ENCODE data around the gene MCAT. TPM values are rescaled to one million over a fixed set of nuclear protein-coding genes. Genes with fewer than 3 reads are reported as not detected.

The MCAT gene
- total RNA-seq, 1 experiment from 2014 or later: 67.9 TPM

GRCh38 chr22:43134553-43134952, 8.6 kb downstream of the MCAT start:
- in situ Hi-C loops (cut with HindIII; ENCODE audit: low pct_unique_long_range_greater_than_20kb, low sequenced_read_pairs): no loop called here
- no peak for DNase-seq (ENCODE audit: low read depth)

- DNase-seq (ENCODE audit: low read depth): no peak
- in situ Hi-C loops (cut with HindIII; ENCODE audit: low pct_unique_long_range_greater_than_20kb, low sequenced_read_pairs): no loop called here
These were observed 9.8 kb downstream of the MCAT start for GRCh38 chr22:43133401-43133800.

GRCh38 chr22:43131773-43132501, 11.3 kb downstream of the MCAT start:
- in situ Hi-C loops (cut with HindIII; ENCODE audit: low pct_unique_long_range_greater_than_20kb, low sequenced_read_pairs): no loop called here
- DNase-seq (ENCODE audit: low read depth): no peak

- no peak for DNase-seq (ENCODE audit: low read depth)
- in situ Hi-C loops (cut with HindIII; ENCODE audit: low pct_unique_long_range_greater_than_20kb, low sequenced_read_pairs): no loop called here
These were observed 13.5 kb downstream of the MCAT start for GRCh38 chr22:43129426-43130425.

- in situ Hi-C loops (cut with HindIII; ENCODE audit: low pct_unique_long_range_greater_than_20kb, low sequenced_read_pairs): no loop called here
These were observed 14.2 kb downstream of the MCAT start for GRCh38 chr22:43128928-43129424.

GRCh38 chr22:43128116-43128515, 15.1 kb downstream of the MCAT start:
- DNase-seq (ENCODE audit: low read depth): no peak
- in situ Hi-C loops (cut with HindIII; ENCODE audit: low pct_unique_long_range_greater_than_20kb, low sequenced_read_pairs): no loop called here

More at GRCh38 chr22:43128928-43129424, 14.2 kb downstream of the MCAT start:
- peak; percentile 27 for DNase-seq (ENCODE audit: low read depth)

GRCh38 chr22:43127166-43127908, 15.9 kb downstream of the MCAT start:
- in situ Hi-C loops (cut with HindIII; ENCODE audit: low pct_unique_long_range_greater_than_20kb, low sequenced_read_pairs): no loop called here
- DNase-seq (ENCODE audit: low read depth): peak; percentile 32

GRCh38 chr22:43126501-43127165, 16.6 kb downstream of the MCAT start:
- in situ Hi-C loops (cut with HindIII; ENCODE audit: low pct_unique_long_range_greater_than_20kb, low sequenced_read_pairs): no loop called here
- DNase-seq (ENCODE audit: low read depth): peak; percentile 81

- DNase-seq (ENCODE audit: low read depth): no peak
- in situ Hi-C loops (cut with HindIII; ENCODE audit: low pct_unique_long_range_greater_than_20kb, low sequenced_read_pairs): no loop called here
These were observed 24.2 kb downstream of the MCAT start for GRCh38 chr22:43118953-43119458.

- in situ Hi-C loops (cut with HindIII; ENCODE audit: low pct_unique_long_range_greater_than_20kb, low sequenced_read_pairs): no loop called here
- DNase-seq (ENCODE audit: low read depth): no peak
These were observed 25.0 kb downstream of the MCAT start for GRCh38 chr22:43118024-43118849.

GRCh38 chr22:43116932-43117331, 26.3 kb downstream of the MCAT start:
- in situ Hi-C loops (cut with HindIII; ENCODE audit: low pct_unique_long_range_greater_than_20kb, low sequenced_read_pairs): no loop called here
- DNase-seq (ENCODE audit: low read depth): no peak

GRCh38 chr22:43114958-43115357, 28.2 kb downstream of the MCAT start:
- no peak for DNase-seq (ENCODE audit: low read depth)
- in situ Hi-C loops (cut with HindIII; ENCODE audit: low pct_unique_long_range_greater_than_20kb, low sequenced_read_pairs): no loop called here

GRCh38 chr22:43113526-43114251, 29.5 kb downstream of the MCAT start:
- DNase-seq (ENCODE audit: low read depth): no peak
- in situ Hi-C loops (cut with HindIII; ENCODE audit: low pct_unique_long_range_greater_than_20kb, low sequenced_read_pairs): no loop called here

GRCh38 chr22:43110927-43111623, 32.1 kb downstream of the MCAT start:
- DNase-seq (ENCODE audit: low read depth): no peak
- in situ Hi-C loops (cut with HindIII; ENCODE audit: low pct_unique_long_range_greater_than_20kb, low sequenced_read_pairs): no loop called here

- in situ Hi-C loops (cut with HindIII; ENCODE audit: low pct_unique_long_range_greater_than_20kb, low sequenced_read_pairs): no loop called here
- no peak for DNase-seq (ENCODE audit: low read depth)
These were observed 32.7 kb downstream of the MCAT start, which contains the start of gene BIK for GRCh38 chr22:43110444-43110926. Gene BIK (plus strand): TSS chr22:43110750. CDS start chr22:43124023, 13,273 bp downstream.

Data from Caki2 (cell line).